IPS DF 4.7 (cell line): Measurements from ENCODE around the gene COL5A2.

Experiments used
- DNase-seq: peaks from one replicate; pipeline ENCODE4 v3.0.0-alpha.2; 2013; ENCODE audit warnings: low spot score; ENCODE audit errors: extremely low read depth

The COL5A2 gene

GRCh38 chr2:189008555-189009262 lies 170.9 kb downstream of the COL5A2 start:
- no peak for DNase-seq

- no peak for DNase-seq
Observed at GRCh38 chr2:189002079-189002478, 177.5 kb downstream of the COL5A2 start.

GRCh38 chr2:189000221-189000620 lies 179.3 kb downstream of the COL5A2 start:
- no peak for DNase-seq

GRCh38 chr2:188997263-188997662 lies 182.3 kb downstream of the COL5A2 start:
- DNase-seq: no peak

- DNase-seq: no peak
Observed at GRCh38 chr2:188993247-188993646, 186.3 kb downstream of the COL5A2 start.

- DNase-seq: no peak
Observed at GRCh38 chr2:188986839-188987238, 192.7 kb downstream of the COL5A2 start.

- DNase-seq: no peak
Observed at GRCh38 chr2:188984680-188985079, 194.9 kb downstream of the COL5A2 start.

GRCh38 chr2:188984065-188984491 lies 195.5 kb downstream of the COL5A2 start:
- DNase-seq: no peak

GRCh38 chr2:188983427-188984064 lies 196.0 kb downstream of the COL5A2 start:
- no peak for DNase-seq
